Fibroblast of lung (primary cell): ENCODE data around the gene CLCN7. TPM values are rescaled to one million over a fixed set of nuclear protein-coding genes. Genes with fewer than 3 reads are reported as not detected.

Experiments used
- DNase-seq, 2 donors: peaks; one replicate each; pipeline versions ENCODE4 v3.0.0 to v3.0.0-alpha.2; 2010; ENCODE audit warnings: low read depth in 2 of 2
- H2AFZ ChIP-seq: 2 replicates; pipeline ENCODE4 v1.5.1; 2012; ENCODE audit warnings: low read length, control low read depth, inconsistent platforms
- H3K27ac ChIP-seq: 2 replicates; pipeline ENCODE4 v1.5.1; 2011; ENCODE audit warnings: low read length, control low read depth; ENCODE audit not compliant: insufficient read depth
- H3K27me3 ChIP-seq: 2 replicates; pipeline ENCODE4 v1.5.1; 2011; ENCODE audit warnings: mild to moderate bottlenecking, low read length; ENCODE audit not compliant: control insufficient read depth, insufficient read depth
- H3K36me3 ChIP-seq: 2 replicates; pipeline ENCODE4 v1.5.1; 2011; ENCODE audit warnings: low read length; ENCODE audit not compliant: control insufficient read depth, insufficient read depth
- H3K4me1 ChIP-seq: 2 replicates; pipeline ENCODE4 v1.5.1; 2011; ENCODE audit warnings: low read length; ENCODE audit not compliant: control insufficient read depth, insufficient read depth; ENCODE audit errors: extremely low read depth
- H3K4me2 ChIP-seq: 2 replicates; pipeline ENCODE4 v1.5.1; 2011; ENCODE audit warnings: low read length, control low read depth; ENCODE audit not compliant: insufficient read depth; ENCODE audit errors: extremely low read depth
- H3K4me3 ChIP-seq, 4 experiments: fragments of 200-600 bp in 1 of 4; sonication (generic) in 1 of 4; replicated peaks in 1 of 4; 2 replicates each; pipeline ENCODE4 v1.5.1; 2011 to 2016; ENCODE audit warnings: low read length in 4 of 4, low read depth in 3 of 4, mild to moderate bottlenecking in 3 of 4, control low read depth in 2 of 4, inconsistent platforms in 1 of 4, mixed read lengths in 1 of 4; ENCODE audit not compliant: insufficient read depth in 1 of 4; ENCODE audit errors: control extremely low read depth in 1 of 4
- H3K79me2 ChIP-seq: 2 replicates; pipeline ENCODE4 v1.5.1; 2012; ENCODE audit warnings: mild to moderate bottlenecking, low read length, inconsistent platforms; ENCODE audit not compliant: control insufficient read depth, insufficient read depth
- H3K9ac ChIP-seq: 2 replicates; pipeline ENCODE4 v1.5.1; 2011; ENCODE audit warnings: mild to moderate bottlenecking, low read length, control low read depth; ENCODE audit not compliant: insufficient read depth
- H3K9me3 ChIP-seq: 2 replicates; pipeline ENCODE4 v1.5.1; 2012; ENCODE audit warnings: low read depth, low read length; ENCODE audit not compliant: control insufficient read depth, insufficient read depth
- H4K20me1 ChIP-seq: 2 replicates; pipeline ENCODE4 v1.5.1; 2011; ENCODE audit warnings: low read length; ENCODE audit not compliant: control insufficient read depth, insufficient read depth; ENCODE audit errors: extremely low read depth
- EZH2 ChIP-seq: IDR thresholded peaks from 2 replicates; pipeline ENCODE4 v1.5.1; 2012; ENCODE audit warnings: low read length, control low read depth, mild to moderate bottlenecking; ENCODE audit errors: missing control alignments
- polyA plus RNA-seq, 2 donors: library from polyadenylated mRNA; depleted of rRNA in 1 of 2; stranded (reverse) in 1 of 2; unstranded in 1 of 2; fragments of >200 nt; gene quantifications; 2 replicates each; pipeline ENCODE4 v1.2.1, GENCODE V29; 2011 to 2012; ENCODE audit warnings: missing spikeins in 1 of 2
- total RNA-seq: library from RNA; depleted of rRNA; stranded (reverse); fragments of >200 nt; gene quantifications from 2 replicates; pipeline ENCODE4 v1.2.1, GENCODE V29; 2014
- TF ChIP-seq, protein P1 (sequence below), 2 donors: IDR thresholded peaks in 1 of 2; conservative IDR thresholded peaks in 1 of 2; 1 replicate in 1 of 2; 2 replicates in 1 of 2; pipeline ENCODE4 v1.5.1; 2011 to 2012; ENCODE audit warnings: low read length in 2 of 2, control low read depth in 1 of 2, inconsistent platforms in 1 of 2, low read depth in 1 of 2, mild to moderate bottlenecking in 1 of 2

The CLCN7 gene
- total and polyA plus RNA-seq, 2 donors (not counting 1 experiment from before 2014, with no cell fraction given), result 25.0 to 83.4 TPM

DNA sequence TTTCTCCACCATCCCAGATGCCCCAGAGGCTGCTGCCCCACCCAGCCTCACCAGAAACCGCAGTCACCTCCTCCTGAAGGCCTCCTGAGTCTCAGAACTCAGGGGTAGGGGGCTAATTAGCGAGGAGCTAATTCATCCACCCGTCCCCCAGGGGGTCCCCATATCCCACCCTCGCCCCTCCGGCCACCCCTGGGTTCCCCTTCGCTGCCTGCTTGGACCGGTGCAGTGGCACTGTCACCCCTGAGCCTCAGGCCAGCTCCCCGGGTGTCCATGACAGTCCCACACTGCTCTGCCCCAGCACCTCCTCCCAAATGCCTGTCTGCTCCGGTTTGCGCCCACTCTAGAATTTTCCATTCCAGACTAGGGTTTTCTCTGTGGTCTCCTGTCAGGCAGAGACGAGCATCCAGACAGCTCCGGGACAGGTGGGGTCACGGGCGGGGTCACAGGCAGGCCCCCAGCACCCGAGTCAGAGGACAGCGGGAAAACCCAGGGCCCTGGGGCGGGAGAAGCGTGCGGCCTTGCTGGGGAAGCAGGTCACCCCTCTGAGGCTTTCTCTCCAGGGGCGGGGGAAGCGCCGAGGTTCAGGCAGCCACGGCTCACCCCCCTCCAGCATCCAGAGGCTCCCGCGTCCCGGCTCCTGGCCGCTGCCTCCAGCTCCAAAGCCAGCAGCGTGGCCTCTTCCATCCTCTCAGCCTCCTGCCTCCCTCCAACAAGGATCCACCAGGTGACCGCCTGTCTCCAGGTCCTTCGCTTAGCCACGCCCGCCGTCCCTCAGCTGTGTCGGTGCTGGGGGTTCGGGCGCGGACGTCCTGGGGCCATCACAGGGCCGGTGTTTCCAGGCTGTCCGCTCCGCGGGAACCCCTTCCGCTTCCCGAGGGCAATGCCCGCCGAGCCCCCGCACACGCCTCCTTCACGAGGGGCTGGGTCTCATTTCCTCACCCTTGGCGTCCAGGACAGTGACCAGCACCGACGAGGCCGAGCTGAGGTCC is 47.1 kb downstream of the CLCN7 start:
- no peak overlapping the region for H2AFZ ChIP-seq
- H3K9ac ChIP-seq, result no peak overlapping the region
- no peaks in the 10 kb centered on the region for H3K4me1 ChIP-seq
- no peak for TF ChIP-seq EZH2
- TF ChIP-seq, protein P1, sequence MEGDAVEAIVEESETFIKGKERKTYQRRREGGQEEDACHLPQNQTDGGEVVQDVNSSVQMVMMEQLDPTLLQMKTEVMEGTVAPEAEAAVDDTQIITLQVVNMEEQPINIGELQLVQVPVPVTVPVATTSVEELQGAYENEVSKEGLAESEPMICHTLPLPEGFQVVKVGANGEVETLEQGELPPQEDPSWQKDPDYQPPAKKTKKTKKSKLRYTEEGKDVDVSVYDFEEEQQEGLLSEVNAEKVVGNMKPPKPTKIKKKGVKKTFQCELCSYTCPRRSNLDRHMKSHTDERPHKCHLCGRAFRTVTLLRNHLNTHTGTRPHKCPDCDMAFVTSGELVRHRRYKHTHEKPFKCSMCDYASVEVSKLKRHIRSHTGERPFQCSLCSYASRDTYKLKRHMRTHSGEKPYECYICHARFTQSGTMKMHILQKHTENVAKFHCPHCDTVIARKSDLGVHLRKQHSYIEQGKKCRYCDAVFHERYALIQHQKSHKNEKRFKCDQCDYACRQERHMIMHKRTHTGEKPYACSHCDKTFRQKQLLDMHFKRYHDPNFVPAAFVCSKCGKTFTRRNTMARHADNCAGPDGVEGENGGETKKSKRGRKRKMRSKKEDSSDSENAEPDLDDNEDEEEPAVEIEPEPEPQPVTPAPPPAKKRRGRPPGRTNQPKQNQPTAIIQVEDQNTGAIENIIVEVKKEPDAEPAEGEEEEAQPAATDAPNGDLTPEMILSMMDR (conservative IDR thresholded peaks at IDR 0.05 in 1 of 2, IDR thresholded peaks at IDR 0.05 in 1 of 2; ENCODE audit: low read depth in 1 of 2, low read length in 2 of 2), result no peak
- DNase-seq, result no peak
- no peaks in the 10 kb centered on the region for H3K79me2 ChIP-seq
- H3K4me3 ChIP-seq, result no peak overlapping the region
- H3K4me2 ChIP-seq, result no peak overlapping the region
- H4K20me1 ChIP-seq, result no peaks in the 10 kb centered on the region
- no peaks in the 10 kb centered on the region for H3K27me3 ChIP-seq
- H3K27ac ChIP-seq, result no peak overlapping the region
- H3K9me3 ChIP-seq, result no peaks in the 10 kb centered on the region
- H3K36me3 ChIP-seq, result no peaks in the 10 kb centered on the region

DNA sequence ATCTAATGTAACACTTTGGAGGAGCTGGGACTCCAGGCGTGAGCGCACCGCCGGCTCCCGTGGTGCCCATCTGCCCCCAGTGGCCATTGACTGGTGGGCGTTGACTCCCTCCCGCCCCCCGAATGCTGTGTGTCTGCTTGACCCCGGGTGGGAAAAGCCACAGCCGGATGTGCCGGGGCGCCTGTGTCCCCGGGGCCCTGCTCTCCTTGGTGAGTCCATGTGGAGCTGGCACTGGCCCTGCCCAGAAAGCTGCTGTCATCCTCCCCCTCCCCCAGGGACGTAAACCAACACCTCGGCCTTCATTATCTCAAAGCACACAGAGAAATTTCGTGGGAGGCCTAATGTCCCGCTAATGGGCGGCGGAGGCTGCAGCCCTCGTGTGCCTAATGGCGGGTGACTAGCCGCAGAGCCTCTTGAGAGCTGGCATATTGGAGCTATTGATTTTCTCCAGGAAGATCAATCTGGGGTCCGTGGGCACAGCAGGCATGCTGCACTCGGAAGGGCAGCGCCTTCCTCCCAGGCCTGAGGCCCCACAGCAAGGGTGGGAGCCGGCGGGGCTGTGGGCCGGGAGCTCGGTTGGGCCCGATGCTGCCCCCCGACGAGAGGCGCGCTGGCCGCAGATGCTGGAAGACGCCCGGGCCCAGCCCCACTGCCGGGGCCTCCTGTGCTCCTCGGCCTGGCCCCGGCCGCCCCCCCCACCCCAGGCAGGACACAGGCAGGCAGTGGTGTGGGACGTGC is 47.9 kb downstream of the CLCN7 start:
- Histone ChIP-seq H3K4me3 (no peak overlapping the region), H3K27me3 (no peaks in the 10 kb centered on the region), H4K20me1 (no peaks in the 10 kb centered on the region), H3K9me3 (no peaks in the 10 kb centered on the region), H3K36me3 (no peaks in the 10 kb centered on the region), H3K4me1 (no peaks in the 10 kb centered on the region), H3K79me2 (no peaks in the 10 kb centered on the region), H3K4me2 (no peak overlapping the region), H3K27ac (no peak overlapping the region), H2AFZ (no peak overlapping the region), H3K9ac (no peak overlapping the region)
- DNase-seq, result no peak
- TF ChIP-seq, protein P1 (conservative IDR thresholded peaks at IDR 0.05 in 1 of 2, IDR thresholded peaks at IDR 0.05 in 1 of 2; ENCODE audit: low read depth in 1 of 2, low read length in 2 of 2), result no peak
- TF ChIP-seq EZH2, result no peak
